ENCODE data around the gene FTO.

- no peak for TF ChIP-seq CTCF (IDR thresholded peaks at IDR 0.05)
- no peak for TF ChIP-seq POLR2A (IDR thresholded peaks at IDR 0.05)
These were observed 351.9 kb downstream of the FTO start for GRCh38 chr16:54055864-54056263.
